Measurements from ENCODE around the gene FILIP1L. TPM values are rescaled to one million over a fixed set of nuclear protein-coding genes. Genes with fewer than 3 reads are reported as not detected.

FILIP1L gene
- total and polyA plus RNA-seq, 2 donors (not counting 1 experiment from before 2014, with no cell fraction given), result 0.32 to 0.48 TPM

- ATAC-seq (ENCODE audit: low read depth), result no peak
- DNase-seq, result no peak
- Histone ChIP-seq H3K9ac (ENCODE audit: low read length) (no peak overlapping the region), H3K36me3 (replicated peaks in 1 of 2; ENCODE audit: control extremely low read depth in 1 of 2, control insufficient read depth in 1 of 2, extremely low read depth in 1 of 2, insufficient read depth in 2 of 2, low read length in 1 of 2) (no peaks in the 10 kb centered on the region), H3K27me3 (replicated peaks in 1 of 4; ENCODE audit: control extremely low read depth in 1 of 4, control insufficient read depth in 3 of 4, insufficient read depth in 4 of 4, low read length in 3 of 4) (no peaks in the 10 kb centered on the region), H3K79me2 (ENCODE audit: control insufficient read depth, insufficient read depth, low read length) (peaks cover 19% of the 10 kb centered on the region), H3K4me2 (replicated peaks; ENCODE audit: low read depth, low read length, poor library complexity, severe bottlenecking) (no peak overlapping the region), H3K4me1 (ENCODE audit: control insufficient read depth in 2 of 2, insufficient read depth in 2 of 2, low read length in 2 of 2) (no peaks in the 10 kb centered on the region), H2AFZ (ENCODE audit: insufficient read depth, low read depth, low read length, poor library complexity, severe bottlenecking) (no peak overlapping the region), H3K4me3 (ENCODE audit: control extremely low read depth in 1 of 5, extremely low read depth in 1 of 5, insufficient read depth in 1 of 5, low read depth in 2 of 5, low read length in 4 of 5) (no peak overlapping the region), H4K20me1 (ENCODE audit: control insufficient read depth, insufficient read depth, low read length, poor library complexity, severe bottlenecking) (no peaks in the 10 kb centered on the region), H3K9me3 (ENCODE audit: control extremely low read depth in 1 of 3, control insufficient read depth in 2 of 3, insufficient read depth in 1 of 3, low read length in 2 of 3) (no peaks in the 10 kb centered on the region), H3K27ac (ENCODE audit: low read length in 2 of 2) (no peak overlapping the region)
- intact Hi-C loops (cut with micrococcal nuclease), result no loop called here
- WGBS (ENCODE audit: insufficient coverage), result 100% methylated on average over 1 of the region's 1 CpG
- ChIA-PET CTCF (interaction anchor here (2.1 kb wide), 1 partner anchor 416 kb away, joined by 11 read pairs; no protein-coding TSS in a partner anchor), POLR2A (no interaction called here)
- Mint-ChIP-seq H3K4me3 (no peak overlapping the region), H3K27me3 (no peaks in the 10 kb centered on the region), H3K27ac (no peak overlapping the region), H3K4me1 (no peaks in the 10 kb centered on the region), H3K9me3 (ENCODE audit: insufficient read depth) (no peaks in the 10 kb centered on the region)
- no peak for TF ChIP-seq EZH2 (IDR thresholded peaks at IDR 0.05; ENCODE audit: borderline replicate concordance, insufficient read depth, low read depth, low read length, poor library complexity, severe bottlenecking)
- TF ChIP-seq CTCF (IDR thresholded peaks at IDR 0.05), result no peak
Observed at GRCh38 chr3:99837715-99838114, 276.6 kb downstream of the FILIP1L start.

GRCh38 chr3:99836681-99837080, 277.6 kb downstream of the FILIP1L start:
- H2AFZ ChIP-seq (ENCODE audit: insufficient read depth, low read depth, low read length, poor library complexity, severe bottlenecking), result no peak overlapping the region
- Mint-ChIP-seq H3K4me3 (no peak overlapping the region), H3K4me1 (no peaks in the 10 kb centered on the region), H3K27me3 (no peaks in the 10 kb centered on the region), H3K27ac (no peak overlapping the region), H3K9me3 (ENCODE audit: insufficient read depth) (no peaks in the 10 kb centered on the region)
- no peaks in the 10 kb centered on the region for H3K4me1 ChIP-seq (ENCODE audit: control insufficient read depth in 2 of 2, insufficient read depth in 2 of 2, low read length in 2 of 2)
- no peak for ATAC-seq (ENCODE audit: low read depth)
- H4K20me1 ChIP-seq (ENCODE audit: control insufficient read depth, insufficient read depth, low read length, poor library complexity, severe bottlenecking), result no peaks in the 10 kb centered on the region
- no peaks in the 10 kb centered on the region for H3K9me3 ChIP-seq (ENCODE audit: control extremely low read depth in 1 of 3, control insufficient read depth in 2 of 3, insufficient read depth in 1 of 3, low read length in 2 of 3)
- H3K79me2 ChIP-seq (ENCODE audit: control insufficient read depth, insufficient read depth, low read length), result peaks cover 21% of the 10 kb centered on the region
- no CpG with 5 or more reads among the region's 3 CpGs for WGBS (ENCODE audit: insufficient coverage)
- H3K27me3 ChIP-seq (replicated peaks in 1 of 4; ENCODE audit: control extremely low read depth in 1 of 4, control insufficient read depth in 3 of 4, insufficient read depth in 4 of 4, low read length in 3 of 4), result no peaks in the 10 kb centered on the region
- H3K4me2 ChIP-seq (replicated peaks; ENCODE audit: low read depth, low read length, poor library complexity, severe bottlenecking), result no peak overlapping the region
- H3K36me3 ChIP-seq (replicated peaks in 1 of 2; ENCODE audit: control extremely low read depth in 1 of 2, control insufficient read depth in 1 of 2, extremely low read depth in 1 of 2, insufficient read depth in 2 of 2, low read length in 1 of 2), result no peaks in the 10 kb centered on the region
- no peak overlapping the region for H3K4me3 ChIP-seq (ENCODE audit: control extremely low read depth in 1 of 5, extremely low read depth in 1 of 5, insufficient read depth in 1 of 5, low read depth in 2 of 5, low read length in 4 of 5)
- TF ChIP-seq EZH2 (IDR thresholded peaks at IDR 0.05; ENCODE audit: borderline replicate concordance, insufficient read depth, low read depth, low read length, poor library complexity, severe bottlenecking) (no peak), CTCF (IDR thresholded peaks at IDR 0.05) (no peak)
- ChIA-PET POLR2A (no interaction called here), CTCF (interaction anchor here (2.1 kb wide), 1 partner anchor 417 kb away, joined by 11 read pairs; no protein-coding TSS in a partner anchor)
- no peak overlapping the region for H3K9ac ChIP-seq (ENCODE audit: low read length)
- DNase-seq, result no peak
- intact Hi-C loops (cut with micrococcal nuclease), result no loop called here
- no peak overlapping the region for H3K27ac ChIP-seq (ENCODE audit: low read length in 2 of 2)

Measured in B cell (primary cell).